Measurements from ENCODE around the gene KLHL13.

KLHL13 gene

DNA sequence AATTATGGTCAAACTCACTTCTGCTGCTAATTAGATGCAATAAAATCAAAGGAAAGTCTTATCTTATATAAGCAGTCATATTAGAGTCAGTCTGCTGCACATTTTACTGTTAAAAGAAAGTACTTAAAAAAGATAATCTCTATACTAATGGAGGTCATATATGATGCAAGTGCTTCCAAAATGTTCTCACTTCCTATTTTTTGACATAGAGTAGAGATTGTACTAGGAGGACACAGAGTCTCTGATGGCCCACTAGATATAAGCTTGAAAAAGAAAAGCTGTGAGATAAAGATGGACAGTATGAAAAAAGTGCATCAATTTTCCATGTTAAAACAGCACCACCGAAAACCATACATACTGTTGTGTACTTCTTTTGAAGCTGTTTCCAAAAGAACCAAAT is 196.9 kb downstream of the KLHL13 start:
- TF ChIP-seq, protein P1, sequence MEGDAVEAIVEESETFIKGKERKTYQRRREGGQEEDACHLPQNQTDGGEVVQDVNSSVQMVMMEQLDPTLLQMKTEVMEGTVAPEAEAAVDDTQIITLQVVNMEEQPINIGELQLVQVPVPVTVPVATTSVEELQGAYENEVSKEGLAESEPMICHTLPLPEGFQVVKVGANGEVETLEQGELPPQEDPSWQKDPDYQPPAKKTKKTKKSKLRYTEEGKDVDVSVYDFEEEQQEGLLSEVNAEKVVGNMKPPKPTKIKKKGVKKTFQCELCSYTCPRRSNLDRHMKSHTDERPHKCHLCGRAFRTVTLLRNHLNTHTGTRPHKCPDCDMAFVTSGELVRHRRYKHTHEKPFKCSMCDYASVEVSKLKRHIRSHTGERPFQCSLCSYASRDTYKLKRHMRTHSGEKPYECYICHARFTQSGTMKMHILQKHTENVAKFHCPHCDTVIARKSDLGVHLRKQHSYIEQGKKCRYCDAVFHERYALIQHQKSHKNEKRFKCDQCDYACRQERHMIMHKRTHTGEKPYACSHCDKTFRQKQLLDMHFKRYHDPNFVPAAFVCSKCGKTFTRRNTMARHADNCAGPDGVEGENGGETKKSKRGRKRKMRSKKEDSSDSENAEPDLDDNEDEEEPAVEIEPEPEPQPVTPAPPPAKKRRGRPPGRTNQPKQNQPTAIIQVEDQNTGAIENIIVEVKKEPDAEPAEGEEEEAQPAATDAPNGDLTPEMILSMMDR (IDR thresholded peaks at IDR 0.05; ENCODE audit: extremely low read depth, insufficient read depth, missing control alignments) = no peak
- no peak for DNase-seq (ENCODE audit: low spot score)
- in situ Hi-C loops (cut with MboI; ENCODE audit: low pct_unique_long_range_greater_than_20kb, low sequenced_read_pairs, unreplicated experiment) = no loop called here

DNA sequence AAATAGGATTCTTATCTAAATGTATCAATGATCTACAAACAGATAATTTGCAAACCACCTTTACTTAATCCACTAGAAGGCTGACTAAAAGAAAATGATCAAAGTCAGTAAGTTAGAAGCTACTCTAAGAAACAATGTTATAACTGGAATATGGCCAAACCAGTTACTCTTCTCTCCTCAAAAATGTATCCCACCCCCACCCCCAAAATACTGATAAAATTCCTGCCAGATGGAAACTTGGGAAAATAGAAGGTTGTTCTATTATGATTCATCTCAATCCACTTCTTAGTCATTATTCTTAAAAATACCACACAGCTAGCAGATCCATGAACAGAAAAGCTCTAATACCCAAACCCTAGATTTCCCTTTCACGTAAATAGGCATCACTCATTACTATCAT is 206.4 kb downstream of the KLHL13 start:
- TF ChIP-seq, protein P1 (IDR thresholded peaks at IDR 0.05; ENCODE audit: extremely low read depth, insufficient read depth, missing control alignments) = no peak
- in situ Hi-C loops (cut with MboI; ENCODE audit: low pct_unique_long_range_greater_than_20kb, low sequenced_read_pairs, unreplicated experiment) = no loop called here
- DNase-seq (ENCODE audit: low spot score) = no peak

DNA sequence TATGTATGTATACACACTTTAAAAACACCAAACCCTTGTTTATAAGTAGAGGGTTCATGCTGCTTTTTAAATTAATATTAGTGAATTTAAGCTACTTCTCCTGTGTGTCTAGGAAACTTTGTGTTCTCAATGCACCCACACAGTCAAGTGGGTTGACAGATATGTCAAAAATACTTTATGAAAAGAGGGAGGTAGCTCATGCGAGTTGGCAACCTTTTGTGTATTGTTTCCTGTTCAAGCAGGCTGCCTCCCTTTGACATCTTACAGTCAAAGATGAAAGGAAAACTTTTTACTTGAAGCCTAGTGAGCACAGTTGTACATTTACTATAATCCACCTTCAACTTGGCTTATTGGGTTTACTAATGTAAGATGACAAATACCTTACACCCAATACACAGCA is 218.4 kb downstream of the KLHL13 start:
- DNase-seq (ENCODE audit: low spot score) = no peak
- in situ Hi-C loops (cut with MboI; ENCODE audit: low pct_unique_long_range_greater_than_20kb, low sequenced_read_pairs, unreplicated experiment) = no loop called here
- TF ChIP-seq, protein P1 (IDR thresholded peaks at IDR 0.05; ENCODE audit: extremely low read depth, insufficient read depth, missing control alignments) = no peak

DNA sequence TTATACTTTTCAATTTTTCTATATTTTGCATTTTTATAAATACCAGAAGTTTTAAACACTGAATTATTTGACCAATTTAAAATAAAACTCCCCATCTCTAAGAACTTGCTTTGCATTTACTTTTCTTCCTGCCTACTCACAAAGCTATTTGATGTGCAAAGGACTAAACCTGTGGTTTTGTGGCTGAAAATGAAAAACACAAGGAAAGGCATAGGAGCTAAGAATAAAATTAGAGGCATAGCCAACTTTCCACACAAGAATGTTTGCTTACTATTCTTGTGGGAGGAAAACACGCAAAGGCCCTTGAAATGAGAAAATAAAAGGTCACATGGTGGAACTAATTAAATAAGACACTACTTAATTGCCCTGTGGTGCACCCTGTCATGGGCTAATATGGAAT is 221.2 kb downstream of the KLHL13 start:
- no peak for DNase-seq (ENCODE audit: low spot score)
- TF ChIP-seq, protein P1 (IDR thresholded peaks at IDR 0.05; ENCODE audit: extremely low read depth, insufficient read depth, missing control alignments) = no peak
- in situ Hi-C loops (cut with MboI; ENCODE audit: low pct_unique_long_range_greater_than_20kb, low sequenced_read_pairs, unreplicated experiment) = no loop called here

DNA sequence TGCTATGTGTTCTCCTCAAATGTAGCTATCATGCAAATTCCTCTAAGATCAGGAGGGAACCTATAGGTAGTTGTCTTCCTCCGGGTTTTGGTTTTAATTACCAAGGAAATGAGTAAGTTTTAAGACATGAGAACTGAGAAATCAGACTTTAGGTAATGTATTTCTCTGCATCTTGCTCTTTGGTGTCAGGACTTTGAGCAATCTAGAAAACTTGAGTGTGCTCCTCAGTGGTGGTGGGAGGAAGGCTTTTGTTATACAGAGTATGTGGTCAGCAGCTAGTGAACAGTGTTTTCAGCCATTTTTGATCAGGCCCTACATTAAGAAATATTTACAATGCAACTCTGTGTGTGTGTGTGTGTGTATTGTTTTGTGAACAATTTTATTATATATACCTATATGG is 224.1 kb downstream of the KLHL13 start:
- no peak for DNase-seq (ENCODE audit: low spot score)
- in situ Hi-C loops (cut with MboI; ENCODE audit: low pct_unique_long_range_greater_than_20kb, low sequenced_read_pairs, unreplicated experiment) = no loop called here
- TF ChIP-seq, protein P1 (IDR thresholded peaks at IDR 0.05; ENCODE audit: extremely low read depth, insufficient read depth, missing control alignments) = no peak

DNA sequence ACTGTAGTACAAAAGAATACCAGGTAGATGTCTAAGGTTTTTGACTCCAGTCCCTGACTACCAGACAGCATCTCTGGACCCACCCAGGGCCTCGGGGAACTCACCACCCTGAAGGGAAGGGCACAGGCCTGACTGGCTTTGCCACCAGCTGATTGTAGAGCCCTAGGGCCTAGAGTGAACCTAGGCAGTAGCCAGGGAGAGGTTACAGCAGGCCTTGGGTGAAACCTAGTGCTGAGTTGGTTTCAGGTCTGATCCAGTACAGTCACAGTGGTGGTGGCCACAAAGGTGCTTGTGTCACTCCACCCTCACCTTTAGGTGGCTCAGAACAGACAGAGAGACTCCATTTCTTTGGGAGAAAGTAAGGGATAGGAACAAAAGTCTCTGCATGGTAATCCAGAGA is 244.8 kb downstream of the KLHL13 start:
- in situ Hi-C loops (cut with MboI; ENCODE audit: low pct_unique_long_range_greater_than_20kb, low sequenced_read_pairs, unreplicated experiment) = no loop called here
- TF ChIP-seq, protein P1 (IDR thresholded peaks at IDR 0.05; ENCODE audit: extremely low read depth, insufficient read depth, missing control alignments) = no peak
- DNase-seq (ENCODE audit: low spot score) = no peak

DNA sequence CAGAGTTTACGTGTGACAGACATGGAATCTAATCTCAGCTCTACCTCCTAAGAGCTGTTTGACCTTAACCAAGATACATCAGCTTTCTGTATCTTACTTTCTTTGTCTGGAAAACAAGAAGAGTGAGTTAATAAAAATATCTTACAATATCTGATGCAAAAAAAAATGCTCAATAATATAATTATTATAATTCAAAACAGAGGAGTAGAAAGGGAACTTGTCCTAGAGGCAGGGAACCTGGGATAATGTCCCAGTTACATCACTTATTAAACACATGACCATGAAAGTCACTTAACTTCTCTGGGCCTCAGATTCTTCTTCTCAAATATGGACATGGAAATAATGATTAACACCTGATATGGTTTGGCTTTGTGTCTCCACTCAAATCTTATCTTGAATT is 256.1 kb downstream of the KLHL13 start:
- in situ Hi-C loops (cut with MboI; ENCODE audit: low pct_unique_long_range_greater_than_20kb, low sequenced_read_pairs, unreplicated experiment) = no loop called here
- DNase-seq (ENCODE audit: low spot score) = no peak

More for the DNA sequence above, 256.1 kb downstream of the KLHL13 start:
- TF ChIP-seq, protein P1 (IDR thresholded peaks at IDR 0.05; ENCODE audit: extremely low read depth, insufficient read depth, missing control alignments) = no peak
